Stimulated activated CD4-positive, alpha-beta T cell treated with anti-CD3 and anti-CD28 coated beads, Interleukin-4, amount 100 ng/mL, for 4 hours (primary cell): ENCODE measurements around the gene SLC12A6.
"Not testable (repeated sequence)": the region's sequence is repeated elsewhere in the genome, so short reads cannot be mapped to it uniquely, and the experiment has no call there.

Experiments
- DNase-seq, 2 experiments: peaks; one replicate each; pipeline ENCODE4 v3.0.0-alpha.2; 2020

Gene SLC12A6

GRCh38 chr15:34337557-34338306 is at the start of gene SLC12A6:
Gene SLC12A6, minus strand, starts transcription at chr15:34337781. Its CDS starts 1,101 bp downstream, at chr15:34336680.
- DNase-seq: peak; percentile 89 to 90

DNA sequence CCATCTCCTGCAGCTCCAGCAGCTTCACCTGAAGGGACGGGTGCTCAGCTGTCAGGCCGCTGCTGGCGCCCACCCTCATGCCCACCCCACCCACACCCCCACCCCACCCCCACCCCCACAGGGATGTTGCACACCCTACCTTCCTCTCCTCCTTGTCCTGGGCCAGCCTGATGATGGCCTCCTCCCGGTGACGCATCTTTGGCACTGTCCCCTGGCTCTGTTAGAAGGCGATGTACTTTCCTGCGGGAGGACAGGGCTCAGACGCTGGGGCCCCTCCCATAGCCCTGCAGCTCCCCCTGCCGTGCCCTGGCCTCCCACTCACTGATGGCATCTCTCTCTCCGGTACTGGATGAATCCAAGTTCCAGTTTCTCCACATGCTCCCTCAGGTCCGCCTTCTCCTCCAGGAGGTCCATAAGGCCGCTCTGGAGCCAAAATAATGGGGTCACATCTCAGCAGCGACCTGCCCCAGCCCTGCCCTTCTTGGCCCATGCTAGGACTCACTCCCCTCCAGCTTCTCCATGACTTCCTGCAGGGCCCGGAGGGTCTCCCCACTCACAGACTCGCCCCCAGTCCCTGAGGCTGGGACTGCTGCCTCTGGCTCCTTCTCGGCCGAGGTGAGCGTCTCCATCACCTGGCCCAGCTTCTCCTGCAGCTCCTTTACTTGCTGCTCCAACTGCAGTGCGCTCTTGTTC is 44.4 kb upstream of the SLC12A6 start:
- DNase-seq: not testable (repeated sequence)

DNA sequence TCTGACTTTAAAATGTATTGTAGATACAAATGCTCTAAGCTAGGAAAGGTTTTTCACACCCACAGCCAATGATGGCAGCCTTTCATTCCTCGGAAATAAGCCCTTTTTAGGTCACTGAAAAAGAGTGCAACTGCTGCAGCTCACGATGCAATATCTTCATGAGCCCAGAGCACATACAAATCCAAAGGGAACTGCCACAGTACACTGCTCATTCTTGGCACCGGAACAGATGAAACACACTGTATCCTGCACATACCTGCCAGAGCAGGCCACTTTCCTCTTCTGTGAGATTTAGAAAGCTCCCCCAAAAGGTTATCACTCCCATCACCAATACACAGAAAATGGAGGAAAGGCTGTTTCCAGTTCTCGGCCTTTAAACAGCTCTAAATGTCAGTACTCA is 42.9 kb upstream of the SLC12A6 start:
- DNase-seq: not testable (repeated sequence)

DNA sequence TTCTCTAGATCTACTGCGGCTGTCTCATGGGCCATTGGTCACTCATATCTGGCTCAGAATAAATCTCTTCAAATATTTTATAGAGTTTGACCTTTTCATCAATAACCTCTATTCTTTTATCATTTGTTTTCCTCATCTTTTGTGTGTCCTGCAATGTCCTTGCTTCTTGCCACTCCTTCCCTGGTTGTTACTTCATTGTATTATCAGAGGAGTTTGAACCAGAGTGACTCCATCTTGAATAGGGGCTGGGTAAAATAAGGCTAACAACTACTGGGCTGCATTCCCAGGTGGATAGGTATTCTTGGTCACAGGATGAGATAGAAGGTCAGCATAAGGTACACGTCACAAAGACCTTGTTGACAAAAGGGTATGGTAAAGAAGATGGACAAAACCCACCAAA is 39.3 kb upstream of the SLC12A6 start:
- no peak for DNase-seq

DNA sequence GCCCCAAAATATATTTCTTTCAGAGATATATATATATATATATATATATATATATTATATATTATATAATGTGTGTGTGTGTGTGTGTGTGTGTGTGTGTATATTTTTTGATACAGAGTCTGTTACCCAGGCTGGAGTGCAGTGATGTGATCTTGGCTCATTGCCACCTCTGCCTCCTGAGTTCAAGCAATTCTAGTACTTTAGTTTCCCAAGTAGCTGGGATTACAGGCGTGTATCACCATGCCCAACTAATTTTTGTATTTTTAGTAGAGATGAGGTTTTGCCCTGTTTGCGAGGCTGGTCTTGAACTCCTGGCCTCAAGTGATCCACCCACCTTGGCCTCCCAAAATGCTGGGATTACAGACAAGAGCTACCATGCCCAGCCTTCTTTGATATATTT is 38.0 kb upstream of the SLC12A6 start:
- DNase-seq: not testable (repeated sequence)

DNA sequence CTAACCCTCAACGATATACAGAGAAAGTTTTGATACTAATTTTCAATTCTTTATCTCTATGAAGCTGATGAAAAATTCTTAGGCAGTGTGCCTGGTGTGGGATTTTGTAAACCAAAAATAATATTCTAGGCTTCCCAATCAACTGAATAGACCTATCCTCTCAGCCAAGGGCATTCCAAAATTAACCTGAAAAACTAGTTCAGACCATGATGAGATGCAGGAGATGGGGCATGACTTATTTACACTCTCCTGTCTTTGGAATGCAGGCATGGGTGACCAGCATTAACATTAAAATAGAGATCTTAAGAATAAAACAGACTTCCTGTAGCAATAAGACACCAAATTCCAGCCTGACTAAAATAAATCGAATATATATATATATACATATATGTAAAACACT is 37.2 kb upstream of the SLC12A6 start:
- DNase-seq: no peak

GRCh38 chr15:34373951-34374350 is 36.4 kb upstream of the SLC12A6 start:
- no peak for DNase-seq

GRCh38 chr15:34370643-34371042 is 33.1 kb upstream of the SLC12A6 start:
- DNase-seq: no peak

GRCh38 chr15:34370129-34370528 is 32.5 kb upstream of the SLC12A6 start:
- no peak for DNase-seq

DNA sequence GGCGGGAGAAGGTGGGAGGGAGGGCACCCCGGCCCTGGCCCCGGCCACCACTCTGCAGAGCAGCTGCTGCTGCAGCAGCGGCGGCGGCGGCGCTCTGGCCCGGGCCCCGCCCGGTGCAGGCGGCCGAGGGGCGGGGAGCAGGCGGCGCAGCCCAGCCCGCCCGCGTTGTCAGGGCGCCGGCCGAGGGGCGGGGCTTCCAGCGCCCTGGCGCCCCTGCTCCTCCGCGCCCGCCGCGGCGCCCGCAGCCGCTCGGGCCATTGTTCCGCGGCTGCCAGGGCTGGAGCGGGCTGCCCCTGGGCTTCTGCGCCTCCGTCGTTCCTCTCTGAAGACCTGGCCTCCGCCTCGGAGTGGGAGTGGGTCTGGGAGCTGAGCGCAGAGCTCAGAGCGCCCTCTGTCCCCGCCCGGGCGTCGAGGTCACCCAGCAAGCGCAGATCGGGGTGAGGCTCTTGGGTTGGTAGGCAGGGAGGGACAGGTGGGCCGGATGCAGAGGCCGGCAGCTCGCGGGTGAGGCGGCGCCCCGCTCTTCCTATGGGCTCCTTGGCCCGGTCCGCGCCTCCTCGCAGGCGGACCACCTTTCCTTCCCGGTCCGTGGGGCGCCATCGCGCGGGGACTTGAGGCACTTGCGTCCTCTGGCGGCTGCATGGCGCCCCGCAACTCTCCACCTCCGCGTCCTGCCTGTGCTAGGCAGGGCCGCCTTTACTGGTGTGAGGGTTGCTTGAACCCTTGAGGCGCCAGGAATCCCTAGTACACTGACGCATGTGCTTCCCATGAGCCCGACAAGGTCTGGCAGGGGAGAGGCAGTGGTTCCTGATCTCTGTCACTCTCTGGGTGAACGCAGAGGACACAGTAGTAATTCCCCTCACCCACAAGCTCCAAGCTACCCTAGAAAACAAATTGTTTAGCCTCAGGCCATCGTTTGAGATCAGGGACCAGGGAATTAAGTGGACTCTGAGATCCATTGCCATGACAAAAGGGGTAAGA is 29.8 kb upstream of the SLC12A6 start, which contains the start of gene LPCAT4:
LPCAT4 (minus strand) TSS at position 96 of the 981 bp plus-strand sequence. CDS start 96 bp downstream, outside the sequence.
- DNase-seq: peak; percentile 83 to 85

DNA sequence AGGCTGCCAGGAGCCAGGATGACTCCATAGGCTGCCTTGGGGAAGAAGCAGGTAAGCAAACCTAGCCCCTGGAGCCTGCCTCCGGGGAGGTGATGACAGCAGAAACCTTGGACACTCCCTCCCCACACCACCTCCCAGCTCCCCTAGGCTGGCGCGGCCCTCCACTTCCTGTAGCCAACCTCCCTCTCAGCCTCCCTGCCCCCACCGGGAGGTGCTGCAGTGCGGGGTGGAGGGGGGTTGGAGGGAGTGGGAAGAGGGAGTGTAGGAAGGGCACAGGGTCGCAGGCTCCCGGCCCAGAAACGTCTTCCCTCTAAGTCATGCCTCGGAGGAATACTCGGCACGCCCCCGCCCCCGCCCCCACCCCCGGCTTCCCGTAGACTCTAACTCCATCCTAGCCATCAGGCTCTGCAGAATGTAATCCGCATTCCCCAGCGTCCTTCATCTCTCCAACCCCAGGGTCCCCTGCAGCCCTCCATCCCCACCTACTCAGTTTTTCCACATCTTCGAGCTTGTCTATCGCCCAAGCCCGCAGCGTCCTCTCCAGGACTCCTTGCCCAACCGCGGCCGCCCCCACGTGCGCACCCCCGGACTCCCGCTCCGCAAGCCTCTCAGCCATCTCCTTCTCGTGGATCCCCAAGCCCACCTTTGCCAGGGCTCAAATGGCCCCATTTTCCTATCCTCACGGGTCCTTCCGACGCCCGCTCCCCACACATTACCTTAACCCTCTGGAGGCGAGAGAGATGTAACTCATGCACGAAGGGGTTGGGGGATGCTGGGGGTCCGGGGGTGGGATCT is 28.9 kb upstream of the SLC12A6 start:
- peak; percentile 41 to 44 for DNase-seq

GRCh38 chr15:34365836-34366235 is 28.3 kb upstream of the SLC12A6 start:
- DNase-seq: no peak

- peak in 1 of 2 experiments; percentile 4 for DNase-seq
Measured at GRCh38 chr15:34365091-34365825, 27.7 kb upstream of the SLC12A6 start.

- no peak for DNase-seq
Measured at GRCh38 chr15:34364041-34364440, 26.5 kb upstream of the SLC12A6 start.

DNA sequence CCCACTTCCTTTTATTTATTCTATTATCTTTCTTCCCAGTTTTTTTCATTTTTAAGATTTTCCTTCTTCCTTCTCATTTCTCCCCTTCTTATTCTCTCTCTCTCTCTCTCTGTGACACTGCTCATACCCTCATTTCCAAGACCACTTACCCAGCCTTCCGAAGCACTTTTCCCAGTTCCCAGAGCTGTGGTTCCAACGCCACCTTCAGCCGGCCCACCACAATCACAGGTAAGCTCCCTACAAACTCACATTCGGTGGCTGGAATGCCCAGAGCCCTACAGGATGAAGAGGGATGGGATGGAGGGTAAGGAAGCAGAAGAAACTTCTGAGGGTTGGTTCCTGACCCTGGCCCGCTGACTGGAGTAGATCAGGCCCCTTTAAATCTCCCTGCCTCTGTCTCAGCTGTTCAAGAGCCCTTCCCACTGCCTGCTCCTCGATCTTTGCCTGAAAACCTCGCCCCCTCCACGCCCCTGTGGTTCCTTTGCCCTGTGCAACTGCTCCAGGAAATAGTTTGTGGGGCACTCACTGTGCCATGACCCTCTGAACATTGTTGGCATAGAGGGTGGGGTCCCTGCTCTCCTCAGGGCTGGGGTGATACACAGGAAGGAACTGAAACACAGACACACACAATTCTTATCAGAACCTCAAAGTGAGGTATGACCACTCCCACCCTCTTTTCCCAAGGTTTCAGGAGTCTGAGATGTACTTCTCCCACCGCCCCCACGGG is 24.6 kb upstream of the SLC12A6 start:
- DNase-seq: no peak

DNA sequence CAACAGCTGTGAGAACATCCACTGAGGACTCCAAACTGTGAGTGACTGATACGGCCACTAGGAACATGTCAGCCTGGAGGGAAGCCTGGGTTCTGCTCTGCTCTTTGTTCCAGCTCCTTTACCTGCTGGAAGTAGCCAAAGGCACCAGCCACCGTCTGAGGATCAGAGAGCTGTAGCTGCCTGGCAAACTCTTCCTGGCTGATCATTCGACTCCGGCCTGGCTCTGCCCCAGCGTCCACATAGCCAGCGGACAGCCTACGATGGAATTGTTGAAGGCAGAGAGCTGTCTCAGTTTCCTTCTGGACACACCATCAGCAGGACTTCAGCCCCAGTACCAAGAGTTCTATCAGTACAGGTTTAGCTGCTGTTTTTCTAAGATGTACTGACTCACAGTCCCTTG is 23.7 kb upstream of the SLC12A6 start:
- no peak for DNase-seq

DNA sequence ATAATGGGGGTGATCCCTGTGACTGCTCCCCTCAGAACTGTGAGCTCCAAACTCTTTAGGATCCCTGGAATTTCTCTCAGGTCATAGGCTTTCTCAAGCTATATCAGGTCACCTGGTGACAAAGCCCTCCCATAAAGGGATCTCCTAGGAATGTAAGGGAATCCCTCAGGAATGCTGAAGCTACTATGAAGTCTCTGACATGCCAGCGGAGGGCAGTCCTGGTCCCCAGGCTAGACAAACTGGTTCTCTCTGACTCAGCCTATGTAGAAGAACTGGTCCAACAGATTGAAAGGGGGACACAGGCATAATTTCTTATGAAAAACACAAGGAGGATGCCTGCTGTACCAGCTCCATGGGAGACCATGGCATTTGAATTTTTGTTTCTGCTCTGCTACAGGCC is 22.7 kb upstream of the SLC12A6 start:
- no peak for DNase-seq

- DNase-seq: no peak
Measured at GRCh38 chr15:34359416-34359815, 21.8 kb upstream of the SLC12A6 start.

DNA sequence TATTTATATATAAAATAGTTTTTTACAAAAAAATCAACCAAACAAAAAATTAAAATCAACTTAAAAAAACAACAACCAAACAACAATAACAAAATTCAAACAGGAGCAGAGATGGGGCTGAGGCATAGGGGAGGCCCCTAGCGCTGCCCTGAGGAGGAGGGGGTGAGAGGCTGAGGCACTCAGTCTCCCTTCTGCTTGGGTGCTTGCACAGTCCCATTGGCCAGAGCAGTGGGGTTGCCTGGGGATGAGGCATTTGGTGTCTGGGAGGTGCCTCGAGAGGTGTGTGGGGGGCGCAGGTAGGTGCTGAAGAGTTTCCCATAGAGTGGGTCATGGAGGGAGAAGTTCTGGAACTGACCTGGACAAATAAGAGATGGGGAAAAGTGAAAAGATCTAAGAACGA is 21.4 kb upstream of the SLC12A6 start:
- DNase-seq: no peak

DNA sequence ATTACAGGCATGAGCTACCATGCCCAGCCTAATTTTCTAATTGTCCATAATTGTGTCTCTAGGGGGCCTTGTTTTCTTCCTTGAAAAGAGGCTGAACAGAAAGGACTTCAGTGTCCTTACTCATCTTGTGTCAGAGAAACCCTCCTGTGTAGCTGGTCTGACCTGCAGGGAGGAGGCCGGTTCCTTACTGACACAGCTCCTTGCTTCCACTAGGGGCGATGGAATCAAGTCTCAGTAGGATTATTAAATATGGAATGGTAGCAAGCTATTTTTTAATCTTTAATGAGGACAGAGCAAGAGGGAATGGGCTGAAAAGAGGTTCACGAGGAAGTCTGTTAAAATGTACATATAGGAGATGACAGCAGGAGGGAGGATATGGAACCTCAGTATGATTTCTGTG is 20.8 kb upstream of the SLC12A6 start:
- DNase-seq: no peak

- no peak for DNase-seq
Measured at GRCh38 chr15:34357653-34358052, 20.1 kb upstream of the SLC12A6 start.
